ENCODE results near the gene NUP93. TPM values are rescaled to one million over a fixed set of nuclear protein-coding genes. Genes with fewer than 3 reads are reported as not detected.

Gene NUP93
- total RNA-seq, 1 donor from 2014 or later = 27.1 TPM

DNA sequence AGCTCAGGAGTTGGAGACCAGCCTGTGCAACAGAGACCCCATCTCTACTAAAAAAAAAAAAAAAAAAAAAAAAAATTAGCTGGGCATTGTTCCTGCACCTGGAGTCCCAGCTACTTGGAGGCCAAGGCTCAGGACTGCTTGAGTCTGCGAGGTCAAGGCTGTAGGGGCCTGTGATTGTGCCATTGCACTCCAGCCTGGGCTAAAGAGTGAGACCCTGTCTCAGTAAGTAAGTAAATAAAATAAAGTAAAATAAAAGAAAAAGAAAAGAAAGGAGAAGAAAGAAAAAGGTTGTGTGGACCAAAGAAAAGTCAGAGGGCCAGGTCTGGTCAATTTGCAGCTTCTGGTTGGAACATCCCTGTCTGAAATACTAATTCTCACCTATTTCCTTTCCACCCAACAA lies 29.3 kb upstream of the NUP93 start:
- Histone ChIP-seq H3K36me3 (no peaks in the 10 kb centered on the region), H3K27me3 (ENCODE audit: low read depth) (no peaks in the 10 kb centered on the region), H3K9me3 (replicated peaks) (peaks cover 7% of the 10 kb centered on the region), H3K4me3 (no peak overlapping the region), H3K4me1 (peaks cover 8% of the 10 kb centered on the region), H3K27ac (replicated peaks) (no peak overlapping the region)
- intact Hi-C loops (cut with micrococcal nuclease) = loop anchor here (5.0 kb wide), 2 partner anchors 98 to 188 kb away; no protein-coding TSS in a partner anchor
- no peak for DNase-seq
- TF ChIP-seq, protein P1, sequence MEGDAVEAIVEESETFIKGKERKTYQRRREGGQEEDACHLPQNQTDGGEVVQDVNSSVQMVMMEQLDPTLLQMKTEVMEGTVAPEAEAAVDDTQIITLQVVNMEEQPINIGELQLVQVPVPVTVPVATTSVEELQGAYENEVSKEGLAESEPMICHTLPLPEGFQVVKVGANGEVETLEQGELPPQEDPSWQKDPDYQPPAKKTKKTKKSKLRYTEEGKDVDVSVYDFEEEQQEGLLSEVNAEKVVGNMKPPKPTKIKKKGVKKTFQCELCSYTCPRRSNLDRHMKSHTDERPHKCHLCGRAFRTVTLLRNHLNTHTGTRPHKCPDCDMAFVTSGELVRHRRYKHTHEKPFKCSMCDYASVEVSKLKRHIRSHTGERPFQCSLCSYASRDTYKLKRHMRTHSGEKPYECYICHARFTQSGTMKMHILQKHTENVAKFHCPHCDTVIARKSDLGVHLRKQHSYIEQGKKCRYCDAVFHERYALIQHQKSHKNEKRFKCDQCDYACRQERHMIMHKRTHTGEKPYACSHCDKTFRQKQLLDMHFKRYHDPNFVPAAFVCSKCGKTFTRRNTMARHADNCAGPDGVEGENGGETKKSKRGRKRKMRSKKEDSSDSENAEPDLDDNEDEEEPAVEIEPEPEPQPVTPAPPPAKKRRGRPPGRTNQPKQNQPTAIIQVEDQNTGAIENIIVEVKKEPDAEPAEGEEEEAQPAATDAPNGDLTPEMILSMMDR (IDR thresholded peaks at IDR 0.05; ENCODE audit: borderline replicate concordance) = no peak

DNA sequence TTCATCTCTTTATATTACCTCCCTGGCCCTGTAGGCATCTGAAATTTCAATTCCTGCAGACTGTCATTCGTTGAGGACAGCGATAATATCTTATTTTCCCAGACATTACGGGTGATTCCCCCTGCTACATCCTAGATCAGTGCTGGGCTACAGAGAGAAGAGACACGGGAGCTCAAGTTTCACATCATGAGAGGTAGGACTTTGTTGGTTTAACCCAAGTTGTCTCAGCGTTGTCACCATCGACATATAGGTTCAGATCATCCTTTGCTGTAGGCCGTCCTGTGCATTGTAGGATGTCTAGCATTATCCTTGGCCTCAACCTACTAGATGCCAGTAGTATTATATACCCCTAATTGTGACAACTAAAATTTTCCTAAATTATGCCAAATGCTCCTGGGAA lies 28.4 kb upstream of the NUP93 start:
- Histone ChIP-seq H3K4me3 (no peak overlapping the region), H3K27ac (replicated peaks) (no peak overlapping the region), H3K9me3 (replicated peaks) (peaks cover 7% of the 10 kb centered on the region), H3K4me1 (peaks cover 8% of the 10 kb centered on the region), H3K27me3 (ENCODE audit: low read depth) (no peaks in the 10 kb centered on the region), H3K36me3 (no peaks in the 10 kb centered on the region)
- intact Hi-C loops (cut with micrococcal nuclease) = loop anchor here (5.0 kb wide), 2 partner anchors 99 to 189 kb away; no protein-coding TSS in a partner anchor
- no peak for DNase-seq
- TF ChIP-seq, protein P1 (IDR thresholded peaks at IDR 0.05; ENCODE audit: borderline replicate concordance) = no peak

DNA sequence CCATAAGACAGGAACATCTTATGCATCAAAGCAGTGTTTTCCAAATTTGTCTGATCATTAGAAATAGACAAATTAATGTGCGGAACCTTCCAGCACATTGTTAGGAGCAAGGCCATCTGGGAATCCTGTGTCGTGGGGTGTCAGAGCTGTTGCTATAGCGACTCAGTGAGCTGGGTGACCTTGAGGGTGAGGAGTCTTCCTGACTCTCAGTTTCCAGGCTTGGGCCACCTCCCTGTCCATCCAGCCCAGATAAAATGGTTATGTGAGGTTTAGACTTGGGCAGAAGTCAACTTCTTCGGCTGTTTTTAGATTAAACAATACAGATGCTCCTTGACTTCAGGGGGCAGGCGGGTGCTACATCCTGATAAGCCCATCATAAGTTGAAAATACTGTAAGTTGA lies 27.1 kb upstream of the NUP93 start:
- Histone ChIP-seq H3K9me3 (replicated peaks) (no peaks in the 10 kb centered on the region), H3K27me3 (ENCODE audit: low read depth) (no peaks in the 10 kb centered on the region), H3K27ac (replicated peaks) (no peak overlapping the region), H3K4me1 (peaks cover 8% of the 10 kb centered on the region), H3K4me3 (no peak overlapping the region), H3K36me3 (no peaks in the 10 kb centered on the region)
- no peak for DNase-seq
- intact Hi-C loops (cut with micrococcal nuclease) = loop anchor here (5.0 kb wide), 2 partner anchors 101 to 191 kb away; no protein-coding TSS in a partner anchor
- TF ChIP-seq, protein P1 (IDR thresholded peaks at IDR 0.05; ENCODE audit: borderline replicate concordance) = no peak

DNA sequence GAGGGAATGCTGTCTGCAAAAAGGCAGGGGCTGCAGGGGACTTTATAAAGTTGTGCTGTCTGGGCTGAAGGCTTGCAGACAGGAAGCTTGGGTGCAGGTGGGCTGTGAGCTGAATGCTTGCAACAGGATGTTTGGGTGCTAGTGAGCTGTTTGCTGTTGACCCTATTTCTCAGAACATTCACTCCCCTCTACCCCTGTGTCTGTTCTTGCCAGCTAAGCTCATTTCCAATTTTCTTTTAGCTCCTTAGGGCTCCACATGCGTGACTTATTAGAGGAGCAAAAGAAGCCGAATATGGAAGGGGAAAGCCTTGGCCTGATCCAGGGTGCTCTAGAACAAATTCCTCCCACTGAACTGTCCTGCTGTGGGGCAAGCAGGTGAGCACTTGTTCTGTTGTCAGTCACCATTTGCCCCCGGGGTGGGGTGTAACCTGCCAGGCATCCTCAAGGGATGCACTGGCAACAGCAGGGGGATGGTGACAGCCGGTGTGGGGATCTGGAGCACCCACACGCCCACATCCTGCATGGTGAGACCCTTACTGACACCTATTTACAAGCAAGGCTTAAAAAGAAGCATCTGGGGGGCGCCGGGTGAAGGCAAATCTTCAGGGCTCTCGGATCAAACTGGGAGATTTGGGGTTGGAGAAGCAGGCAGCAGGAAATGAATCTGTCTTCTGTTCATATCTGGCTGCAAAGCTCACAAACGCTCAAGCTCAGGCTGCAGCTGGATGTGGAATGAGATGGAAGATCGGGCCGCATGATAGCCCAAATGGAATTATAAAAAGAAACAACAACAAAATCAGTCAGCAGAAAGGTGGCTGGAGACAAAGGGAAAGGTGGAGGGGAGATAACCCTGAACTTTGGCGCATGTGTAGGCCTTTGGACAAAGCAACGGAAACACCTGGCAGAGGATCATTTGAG lies 21.1 kb upstream of the NUP93 start:
- Histone ChIP-seq H3K27me3 (ENCODE audit: low read depth) (no peaks in the 10 kb centered on the region), H3K4me3 (no peak overlapping the region), H3K36me3 (no peaks in the 10 kb centered on the region), H3K9me3 (replicated peaks) (no peaks in the 10 kb centered on the region), H3K4me1 (no peaks in the 10 kb centered on the region), H3K27ac (replicated peaks) (no peak overlapping the region)
- TF ChIP-seq, protein P1 (IDR thresholded peaks at IDR 0.05; ENCODE audit: borderline replicate concordance) = no peak
- intact Hi-C loops (cut with micrococcal nuclease) = no loop called here
- DNase-seq = no peak

DNA sequence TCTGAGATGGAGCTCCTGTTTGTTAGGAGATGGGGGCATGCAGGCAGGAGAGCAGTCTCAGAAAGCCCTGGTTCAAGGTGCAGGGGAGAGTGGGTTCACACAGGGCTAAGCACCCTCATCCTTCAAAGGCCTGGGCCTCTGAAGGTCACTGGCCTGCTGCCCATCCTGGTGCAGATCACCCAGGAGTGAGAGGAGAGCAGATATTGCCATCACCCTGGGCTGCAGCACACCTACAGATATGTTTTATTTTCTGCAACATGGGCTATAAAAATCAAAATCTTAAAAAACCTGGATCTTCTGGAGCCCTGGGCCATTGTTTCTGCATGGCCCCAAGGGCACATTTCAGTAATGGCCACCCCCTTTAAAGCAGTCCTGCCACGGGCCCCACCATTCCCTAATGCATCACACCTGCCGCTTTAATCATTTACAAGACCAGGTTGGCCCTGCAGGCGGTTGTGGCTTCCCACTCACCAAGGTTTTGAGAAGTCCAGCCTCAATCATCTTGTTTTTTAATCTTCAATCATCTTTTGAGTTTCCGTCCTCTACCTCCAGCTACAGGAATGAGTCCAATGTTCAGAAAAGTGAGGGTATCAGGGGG lies 20.4 kb upstream of the NUP93 start:
- no peaks in the 10 kb centered on the region for H3K9me3 ChIP-seq (replicated peaks)
- H3K27me3 ChIP-seq (ENCODE audit: low read depth) = no peaks in the 10 kb centered on the region
- no peak for DNase-seq
- no peaks in the 10 kb centered on the region for H3K36me3 ChIP-seq
- intact Hi-C loops (cut with micrococcal nuclease) = no loop called here
- no peak overlapping the region for H3K27ac ChIP-seq (replicated peaks)
- H3K4me3 ChIP-seq = no peak overlapping the region
- no peaks in the 10 kb centered on the region for H3K4me1 ChIP-seq
- TF ChIP-seq, protein P1 (IDR thresholded peaks at IDR 0.05; ENCODE audit: borderline replicate concordance) = no peak
